IPS-18c (cell line): ENCODE data around the gene PRDM16.

Experiments
- H3K4me3 ChIP-seq: 2 replicates; pipeline ENCODE4 v1.7.0; 2013; ENCODE audit warnings: low read depth, mild to moderate bottlenecking, low read length, moderate library complexity; ENCODE audit not compliant: insufficient read depth
- H3K9me3 ChIP-seq: one replicate; pipeline ENCODE4 v1.6.1; 2013; ENCODE audit warnings: mild to moderate bottlenecking, low read length, moderate library complexity; ENCODE audit not compliant: control insufficient read depth, insufficient read depth

PRDM16 gene

GRCh38 chr1:3483380-3483779, 414.4 kb downstream of the PRDM16 start:
- Histone ChIP-seq H3K9me3 (peaks cover 2% of the 10 kb centered on the region), H3K4me3 (no peak overlapping the region)

GRCh38 chr1:3483801-3484444, 414.9 kb downstream of the PRDM16 start:
- Histone ChIP-seq H3K4me3 (no peak overlapping the region), H3K9me3 (peaks cover 2% of the 10 kb centered on the region)

GRCh38 chr1:3485016-3485415, 416.0 kb downstream of the PRDM16 start:
- Histone ChIP-seq H3K9me3 (peaks cover 2% of the 10 kb centered on the region), H3K4me3 (no peak overlapping the region)
